WTC11 (cell line): Measurements from ENCODE around the gene C1QL2.

Source experiments
- AFF4 ChIP-seq: sonication (generic); formaldehyde crosslinking; IDR thresholded peaks from 2 replicates; pipeline ENCODE4 v1.8.1; 2023; ENCODE audit warnings: mild to moderate bottlenecking, missing genetic modification reagents, borderline replicate concordance
- CTCF ChIP-seq: fragments of 200-600 bp; IDR thresholded peaks from 2 replicates; pipeline ENCODE4 v1.8.0; 2022; ENCODE audit warnings: antibody characterized with exemption

- TF ChIP-seq AFF4 (CRISPR knock-in tag) (no peak), CTCF (no peak)
Measured at GRCh38 chr2:119181791-119182445, 23.4 kb upstream of the C1QL2 start.
